Hepatocyte (in vitro differentiated cells): ENCODE results near the gene PRR29.

Experiments used
- CTCF ChIP-seq: fragments of 200-600 bp; sonication (generic); IDR thresholded peaks from 2 replicates; pipeline ENCODE4 v1.5.1; 2016; ENCODE audit warnings: antibody characterized with exemption, mild to moderate bottlenecking; ENCODE audit not compliant: poor library complexity
- EZH2 ChIP-seq: fragments of 200-600 bp; sonication (generic); IDR thresholded peaks from 2 replicates; pipeline ENCODE4 v1.6.1; 2016; ENCODE audit warnings: antibody characterized with exemption, mild to moderate bottlenecking, borderline replicate concordance
- EZH2phosphoT487 ChIP-seq: fragments of 200-600 bp; sonication (generic); IDR thresholded peaks from one replicate; pipeline ENCODE4 v1.6.1; 2018; ENCODE audit warnings: antibody characterized with exemption, mild to moderate bottlenecking, low read depth, moderate library complexity; ENCODE audit not compliant: unreplicated experiment, severe bottlenecking

- TF ChIP-seq EZH2phosphoT487: no peak
- no peak for TF ChIP-seq CTCF
- no peak for TF ChIP-seq EZH2
These were observed 41.7 kb upstream of the PRR29 start for GRCh38 chr17:63956296-63956920.
